ENCODE data around the gene PGM1. TPM values are rescaled to one million over a fixed set of nuclear protein-coding genes. Genes with fewer than 3 reads are reported as not detected.

PGM1 gene
- total RNA-seq, 1 donor: 62.2 TPM

- no peak for DNase-seq (ENCODE audit: low read depth)
- no peak for TF ChIP-seq CTCF (IDR thresholded peaks at IDR 0.05; ENCODE audit: insufficient read depth, low read depth, low read length)
- no peak overlapping the region for H3K4me3 ChIP-seq (ENCODE audit: low read depth, low read length)
Measured at GRCh38 chr1:63675420-63675931, 82.3 kb downstream of the PGM1 start.

- H3K4me3 ChIP-seq (ENCODE audit: low read depth, low read length): no peak overlapping the region
- no peak for TF ChIP-seq CTCF (IDR thresholded peaks at IDR 0.05; ENCODE audit: insufficient read depth, low read depth, low read length)
- DNase-seq (ENCODE audit: low read depth): no peak
Measured at GRCh38 chr1:63677497-63677896, 84.3 kb downstream of the PGM1 start.

GRCh38 chr1:63678200-63678599, 85.0 kb downstream of the PGM1 start:
- TF ChIP-seq CTCF (IDR thresholded peaks at IDR 0.05; ENCODE audit: insufficient read depth, low read depth, low read length): no peak
- H3K4me3 ChIP-seq (ENCODE audit: low read depth, low read length): no peak overlapping the region
- DNase-seq (ENCODE audit: low read depth): no peak

- no peak overlapping the region for H3K4me3 ChIP-seq (ENCODE audit: low read depth, low read length)
- no peak for DNase-seq (ENCODE audit: low read depth)
- no peak for TF ChIP-seq CTCF (IDR thresholded peaks at IDR 0.05; ENCODE audit: insufficient read depth, low read depth, low read length)
Measured at GRCh38 chr1:63679076-63679475, 85.9 kb downstream of the PGM1 start.

GRCh38 chr1:63679589-63679988, 86.4 kb downstream of the PGM1 start:
- DNase-seq (ENCODE audit: low read depth): no peak
- H3K4me3 ChIP-seq (ENCODE audit: low read depth, low read length): no peak overlapping the region
- no peak for TF ChIP-seq CTCF (IDR thresholded peaks at IDR 0.05; ENCODE audit: insufficient read depth, low read depth, low read length)

- TF ChIP-seq CTCF (IDR thresholded peaks at IDR 0.05; ENCODE audit: insufficient read depth, low read depth, low read length): no peak
- no peak for DNase-seq (ENCODE audit: low read depth)
- no peak overlapping the region for H3K4me3 ChIP-seq (ENCODE audit: low read depth, low read length)
Measured at GRCh38 chr1:63682936-63683335, 89.7 kb downstream of the PGM1 start.

GRCh38 chr1:63683759-63684158, 90.5 kb downstream of the PGM1 start:
- H3K4me3 ChIP-seq (ENCODE audit: low read depth, low read length): no peak overlapping the region
- DNase-seq (ENCODE audit: low read depth): no peak
- TF ChIP-seq CTCF (IDR thresholded peaks at IDR 0.05; ENCODE audit: insufficient read depth, low read depth, low read length): no peak

Data from fibroblast of villous mesenchyme (primary cell).